Mononuclear cell (primary cell): ENCODE results near the gene LPCAT4. TPM values are rescaled to one million over a fixed set of nuclear protein-coding genes. Genes with fewer than 3 reads are reported as not detected.
"Not testable (repeated sequence)": the region's sequence is repeated elsewhere in the genome, so short reads cannot be mapped to it uniquely, and the experiment has no call there.

Experiments used
- H3K27me3 ChIP-seq: 2 replicates; pipeline ENCODE4 v1.6.0; 2011; ENCODE audit warnings: low read length, control low read depth; ENCODE audit not compliant: insufficient read depth
- H3K4me1 ChIP-seq: 2 replicates; pipeline ENCODE4 v1.5.1; 2011; ENCODE audit warnings: mild to moderate bottlenecking, low read length, control low read depth; ENCODE audit not compliant: insufficient read depth
- H3K4me3 ChIP-seq: 2 replicates; pipeline ENCODE4 v1.5.1; 2011; ENCODE audit warnings: mild to moderate bottlenecking, low read length, moderate library complexity
- H3K9me3 ChIP-seq: 2 replicates; pipeline ENCODE4 v1.5.1; 2011; ENCODE audit warnings: low read depth, mild to moderate bottlenecking, control low read depth, low read length
- total RNA-seq: library from RNA; depleted of rRNA; stranded (reverse); fragments of >200 nt; gene quantifications from one replicate; pipeline ENCODE4 v1.2.3, GENCODE V29; 2012

Gene LPCAT4, protein sequence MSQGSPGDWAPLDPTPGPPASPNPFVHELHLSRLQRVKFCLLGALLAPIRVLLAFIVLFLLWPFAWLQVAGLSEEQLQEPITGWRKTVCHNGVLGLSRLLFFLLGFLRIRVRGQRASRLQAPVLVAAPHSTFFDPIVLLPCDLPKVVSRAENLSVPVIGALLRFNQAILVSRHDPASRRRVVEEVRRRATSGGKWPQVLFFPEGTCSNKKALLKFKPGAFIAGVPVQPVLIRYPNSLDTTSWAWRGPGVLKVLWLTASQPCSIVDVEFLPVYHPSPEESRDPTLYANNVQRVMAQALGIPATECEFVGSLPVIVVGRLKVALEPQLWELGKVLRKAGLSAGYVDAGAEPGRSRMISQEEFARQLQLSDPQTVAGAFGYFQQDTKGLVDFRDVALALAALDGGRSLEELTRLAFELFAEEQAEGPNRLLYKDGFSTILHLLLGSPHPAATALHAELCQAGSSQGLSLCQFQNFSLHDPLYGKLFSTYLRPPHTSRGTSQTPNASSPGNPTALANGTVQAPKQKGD
- total RNA-seq: 9.2 TPM

DNA sequence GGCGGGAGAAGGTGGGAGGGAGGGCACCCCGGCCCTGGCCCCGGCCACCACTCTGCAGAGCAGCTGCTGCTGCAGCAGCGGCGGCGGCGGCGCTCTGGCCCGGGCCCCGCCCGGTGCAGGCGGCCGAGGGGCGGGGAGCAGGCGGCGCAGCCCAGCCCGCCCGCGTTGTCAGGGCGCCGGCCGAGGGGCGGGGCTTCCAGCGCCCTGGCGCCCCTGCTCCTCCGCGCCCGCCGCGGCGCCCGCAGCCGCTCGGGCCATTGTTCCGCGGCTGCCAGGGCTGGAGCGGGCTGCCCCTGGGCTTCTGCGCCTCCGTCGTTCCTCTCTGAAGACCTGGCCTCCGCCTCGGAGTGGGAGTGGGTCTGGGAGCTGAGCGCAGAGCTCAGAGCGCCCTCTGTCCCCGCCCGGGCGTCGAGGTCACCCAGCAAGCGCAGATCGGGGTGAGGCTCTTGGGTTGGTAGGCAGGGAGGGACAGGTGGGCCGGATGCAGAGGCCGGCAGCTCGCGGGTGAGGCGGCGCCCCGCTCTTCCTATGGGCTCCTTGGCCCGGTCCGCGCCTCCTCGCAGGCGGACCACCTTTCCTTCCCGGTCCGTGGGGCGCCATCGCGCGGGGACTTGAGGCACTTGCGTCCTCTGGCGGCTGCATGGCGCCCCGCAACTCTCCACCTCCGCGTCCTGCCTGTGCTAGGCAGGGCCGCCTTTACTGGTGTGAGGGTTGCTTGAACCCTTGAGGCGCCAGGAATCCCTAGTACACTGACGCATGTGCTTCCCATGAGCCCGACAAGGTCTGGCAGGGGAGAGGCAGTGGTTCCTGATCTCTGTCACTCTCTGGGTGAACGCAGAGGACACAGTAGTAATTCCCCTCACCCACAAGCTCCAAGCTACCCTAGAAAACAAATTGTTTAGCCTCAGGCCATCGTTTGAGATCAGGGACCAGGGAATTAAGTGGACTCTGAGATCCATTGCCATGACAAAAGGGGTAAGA is at the start of gene LPCAT4:
TSS of gene LPCAT4 (minus strand) at position 96 of the 981 bp plus-strand sequence. CDS start 96 bp downstream, outside the sequence.
- H3K9me3 ChIP-seq: no peaks in the 10 kb centered on the region
- no peaks in the 10 kb centered on the region for H3K27me3 ChIP-seq
- peaks cover 21% of the 10 kb centered on the region for H3K4me1 ChIP-seq
- H3K4me3 ChIP-seq: peak within 1 kb of the TSS; percentile 68

DNA sequence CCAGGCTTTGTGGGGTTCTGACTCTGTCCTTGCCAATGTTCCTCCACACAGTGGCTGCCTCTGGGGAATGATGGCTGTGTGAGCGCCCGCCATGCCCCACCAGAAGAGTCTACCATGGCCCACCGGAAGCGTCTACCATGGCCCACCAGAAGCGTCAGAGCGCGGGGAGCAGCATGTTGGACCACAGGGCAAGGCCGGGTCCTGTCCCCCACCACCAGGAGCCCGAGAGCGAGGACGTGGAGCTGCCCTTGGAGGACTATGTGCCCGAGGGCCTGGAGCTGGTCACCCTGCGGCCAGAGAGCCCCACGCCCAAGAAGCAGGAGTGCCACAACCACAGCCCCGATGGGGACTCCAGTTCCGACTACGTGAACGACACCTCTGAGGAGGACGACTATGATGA is 42.5 kb upstream of the LPCAT4 start:
- not testable (repeated sequence) for H3K27me3 ChIP-seq, H3K4me3 ChIP-seq, H3K9me3 ChIP-seq, H3K4me1 ChIP-seq

DNA sequence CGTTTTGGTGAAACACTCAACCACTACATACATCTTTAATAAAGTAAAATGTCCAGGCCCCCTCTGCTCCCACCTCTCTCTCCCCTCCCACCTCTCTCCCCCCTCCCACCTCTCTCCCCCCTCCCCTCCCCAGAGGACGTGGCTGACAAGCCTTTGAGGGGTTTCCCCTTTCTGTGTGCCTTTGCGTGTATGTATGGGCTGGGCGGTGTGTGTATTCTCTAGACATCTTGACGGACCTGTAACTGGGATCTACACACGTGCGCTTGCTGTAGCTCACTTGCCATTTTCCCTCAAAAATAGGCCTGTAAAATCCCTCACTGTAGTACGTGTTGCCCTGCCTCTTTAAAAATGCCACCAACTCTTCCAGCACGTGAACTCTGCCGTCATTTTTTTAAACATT is 42.0 kb upstream of the LPCAT4 start:
- not testable (repeated sequence) for H3K4me3 ChIP-seq

DNA sequence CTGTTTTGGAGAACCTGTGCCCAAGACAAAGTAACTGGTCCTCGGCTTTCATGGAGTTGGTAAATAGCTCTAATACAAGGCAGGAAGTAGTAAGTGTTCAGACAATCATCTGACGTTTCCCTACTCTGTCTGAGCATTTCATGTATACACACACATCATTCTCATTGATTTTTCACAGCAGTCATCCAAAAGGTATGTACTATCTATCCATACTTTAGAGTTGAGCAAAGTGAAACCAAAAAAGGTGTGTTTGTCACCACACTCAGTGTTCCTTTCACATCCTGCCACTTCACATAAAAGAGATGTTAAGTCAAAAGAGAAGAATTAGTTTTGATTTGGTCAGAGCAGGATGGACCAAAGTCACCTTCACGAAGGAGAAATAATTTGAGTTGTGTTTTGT is 36.9 kb upstream of the LPCAT4 start:
- not testable (repeated sequence) for H3K9me3 ChIP-seq, H3K4me3 ChIP-seq, H3K27me3 ChIP-seq, H3K4me1 ChIP-seq

More for the DNA sequence above, 42.0 kb upstream of the LPCAT4 start:
- not testable (repeated sequence) for H3K4me1 ChIP-seq, H3K9me3 ChIP-seq, H3K27me3 ChIP-seq

DNA sequence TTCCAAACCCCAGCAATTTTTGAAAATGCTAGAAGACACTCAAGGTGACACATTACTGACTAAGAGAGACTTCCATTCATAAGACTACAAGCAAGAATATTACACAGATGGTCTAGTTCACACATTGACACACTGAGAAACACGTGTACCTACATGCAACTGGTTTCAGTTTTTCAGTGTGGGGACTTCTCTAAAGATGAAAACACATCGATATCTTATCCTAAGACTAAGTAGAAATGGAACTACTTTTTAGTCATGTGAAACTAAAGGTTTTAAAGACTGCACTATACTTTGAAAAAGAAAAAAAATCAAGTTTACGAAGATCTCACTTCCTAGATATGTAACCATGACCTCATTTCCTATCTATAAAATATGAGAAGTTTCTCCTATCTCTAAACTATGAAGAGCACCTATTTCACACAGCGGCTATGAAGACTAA is 36.2 kb upstream of the LPCAT4 start:
- H3K4me3 ChIP-seq, H3K4me1 ChIP-seq, H3K27me3 ChIP-seq, H3K9me3 ChIP-seq: not testable (repeated sequence)

DNA sequence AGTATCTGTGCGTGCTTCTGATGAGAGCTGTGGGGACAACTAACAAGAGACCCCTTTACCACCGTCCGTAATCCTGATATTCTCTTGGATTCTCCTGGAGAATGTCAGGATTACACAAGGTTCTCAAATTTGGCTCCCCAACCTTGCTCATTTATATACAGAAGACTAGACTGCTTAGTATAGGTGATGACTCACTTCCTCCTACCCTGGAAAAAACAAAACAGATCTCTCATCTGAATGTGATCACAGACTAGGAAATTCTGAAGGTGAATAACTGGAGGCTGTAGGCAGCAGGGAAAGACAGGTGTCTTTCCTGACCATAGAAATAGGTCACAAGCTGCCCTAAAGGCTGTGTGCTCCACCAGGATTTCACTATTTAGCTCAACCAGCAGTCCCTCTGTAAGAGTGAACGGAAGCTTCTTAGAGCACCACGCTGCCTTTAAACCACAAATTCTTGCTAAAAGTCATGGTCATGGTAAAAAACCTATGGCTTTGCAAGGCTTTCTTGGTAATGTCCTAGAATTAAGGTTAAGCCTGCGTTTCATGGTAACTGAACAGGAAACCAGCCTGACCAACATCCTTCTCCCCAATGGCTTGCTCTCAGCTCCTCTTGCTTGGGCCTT is 30.8 kb upstream of the LPCAT4 start:
- not testable (repeated sequence) for H3K27me3 ChIP-seq, H3K4me3 ChIP-seq, H3K4me1 ChIP-seq, H3K9me3 ChIP-seq

DNA sequence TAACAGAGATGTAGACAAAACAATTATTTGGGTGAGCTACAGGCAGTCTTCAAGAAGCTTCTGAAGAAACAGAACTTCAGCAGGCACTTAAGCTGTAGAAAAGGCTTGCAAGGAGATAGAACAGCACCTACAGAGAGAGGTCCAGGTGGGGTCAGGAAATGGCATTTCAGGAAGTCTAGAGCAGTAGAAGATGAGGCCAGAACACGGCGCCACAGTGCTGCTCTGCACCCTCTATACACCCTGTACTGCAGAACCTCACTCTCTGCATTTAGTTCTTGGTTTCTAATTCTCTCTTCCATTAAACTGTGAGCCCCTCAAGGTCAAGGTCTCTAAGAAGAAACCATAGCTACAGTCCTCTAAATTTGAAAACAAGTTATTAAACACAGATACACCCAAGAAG is 26.0 kb upstream of the LPCAT4 start:
- not testable (repeated sequence) for H3K9me3 ChIP-seq, H3K4me1 ChIP-seq, H3K4me3 ChIP-seq, H3K27me3 ChIP-seq

DNA sequence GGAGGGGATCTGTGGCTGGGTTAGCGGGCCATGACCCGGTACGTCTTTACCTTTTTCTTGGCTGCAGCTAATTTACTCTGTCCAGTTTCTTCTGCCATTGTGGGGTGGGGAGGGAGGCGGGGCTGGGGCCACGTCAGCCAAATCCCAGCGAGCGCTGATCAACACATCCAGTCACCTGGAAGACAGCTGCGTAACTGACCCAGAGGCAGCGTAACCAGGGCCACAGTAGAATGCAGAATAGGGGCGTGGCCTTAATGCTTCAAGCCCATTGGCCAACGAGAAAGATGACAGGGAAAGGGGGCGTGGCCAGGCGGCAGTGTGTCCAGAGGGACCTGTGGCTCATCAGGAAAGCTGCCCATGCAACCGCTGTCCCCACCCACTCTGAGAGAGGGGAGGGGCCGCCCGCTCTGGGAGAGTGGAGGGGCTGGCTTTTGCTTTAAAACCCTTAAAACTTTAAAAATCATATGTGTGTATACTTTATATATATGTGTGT is 22.6 kb upstream of the LPCAT4 start:
- not testable (repeated sequence) for H3K27me3 ChIP-seq, H3K4me1 ChIP-seq, H3K9me3 ChIP-seq, H3K4me3 ChIP-seq

DNA sequence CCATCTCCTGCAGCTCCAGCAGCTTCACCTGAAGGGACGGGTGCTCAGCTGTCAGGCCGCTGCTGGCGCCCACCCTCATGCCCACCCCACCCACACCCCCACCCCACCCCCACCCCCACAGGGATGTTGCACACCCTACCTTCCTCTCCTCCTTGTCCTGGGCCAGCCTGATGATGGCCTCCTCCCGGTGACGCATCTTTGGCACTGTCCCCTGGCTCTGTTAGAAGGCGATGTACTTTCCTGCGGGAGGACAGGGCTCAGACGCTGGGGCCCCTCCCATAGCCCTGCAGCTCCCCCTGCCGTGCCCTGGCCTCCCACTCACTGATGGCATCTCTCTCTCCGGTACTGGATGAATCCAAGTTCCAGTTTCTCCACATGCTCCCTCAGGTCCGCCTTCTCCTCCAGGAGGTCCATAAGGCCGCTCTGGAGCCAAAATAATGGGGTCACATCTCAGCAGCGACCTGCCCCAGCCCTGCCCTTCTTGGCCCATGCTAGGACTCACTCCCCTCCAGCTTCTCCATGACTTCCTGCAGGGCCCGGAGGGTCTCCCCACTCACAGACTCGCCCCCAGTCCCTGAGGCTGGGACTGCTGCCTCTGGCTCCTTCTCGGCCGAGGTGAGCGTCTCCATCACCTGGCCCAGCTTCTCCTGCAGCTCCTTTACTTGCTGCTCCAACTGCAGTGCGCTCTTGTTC is 15.0 kb upstream of the LPCAT4 start:
- H3K27me3 ChIP-seq, H3K4me3 ChIP-seq, H3K4me1 ChIP-seq, H3K9me3 ChIP-seq: not testable (repeated sequence)

DNA sequence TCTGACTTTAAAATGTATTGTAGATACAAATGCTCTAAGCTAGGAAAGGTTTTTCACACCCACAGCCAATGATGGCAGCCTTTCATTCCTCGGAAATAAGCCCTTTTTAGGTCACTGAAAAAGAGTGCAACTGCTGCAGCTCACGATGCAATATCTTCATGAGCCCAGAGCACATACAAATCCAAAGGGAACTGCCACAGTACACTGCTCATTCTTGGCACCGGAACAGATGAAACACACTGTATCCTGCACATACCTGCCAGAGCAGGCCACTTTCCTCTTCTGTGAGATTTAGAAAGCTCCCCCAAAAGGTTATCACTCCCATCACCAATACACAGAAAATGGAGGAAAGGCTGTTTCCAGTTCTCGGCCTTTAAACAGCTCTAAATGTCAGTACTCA is 13.5 kb upstream of the LPCAT4 start:
- H3K9me3 ChIP-seq, H3K27me3 ChIP-seq, H3K4me1 ChIP-seq, H3K4me3 ChIP-seq: not testable (repeated sequence)

DNA sequence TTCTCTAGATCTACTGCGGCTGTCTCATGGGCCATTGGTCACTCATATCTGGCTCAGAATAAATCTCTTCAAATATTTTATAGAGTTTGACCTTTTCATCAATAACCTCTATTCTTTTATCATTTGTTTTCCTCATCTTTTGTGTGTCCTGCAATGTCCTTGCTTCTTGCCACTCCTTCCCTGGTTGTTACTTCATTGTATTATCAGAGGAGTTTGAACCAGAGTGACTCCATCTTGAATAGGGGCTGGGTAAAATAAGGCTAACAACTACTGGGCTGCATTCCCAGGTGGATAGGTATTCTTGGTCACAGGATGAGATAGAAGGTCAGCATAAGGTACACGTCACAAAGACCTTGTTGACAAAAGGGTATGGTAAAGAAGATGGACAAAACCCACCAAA is 9.9 kb upstream of the LPCAT4 start:
- no peak overlapping the region for H3K4me3 ChIP-seq

DNA sequence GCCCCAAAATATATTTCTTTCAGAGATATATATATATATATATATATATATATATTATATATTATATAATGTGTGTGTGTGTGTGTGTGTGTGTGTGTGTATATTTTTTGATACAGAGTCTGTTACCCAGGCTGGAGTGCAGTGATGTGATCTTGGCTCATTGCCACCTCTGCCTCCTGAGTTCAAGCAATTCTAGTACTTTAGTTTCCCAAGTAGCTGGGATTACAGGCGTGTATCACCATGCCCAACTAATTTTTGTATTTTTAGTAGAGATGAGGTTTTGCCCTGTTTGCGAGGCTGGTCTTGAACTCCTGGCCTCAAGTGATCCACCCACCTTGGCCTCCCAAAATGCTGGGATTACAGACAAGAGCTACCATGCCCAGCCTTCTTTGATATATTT is 8.5 kb upstream of the LPCAT4 start:
- not testable (repeated sequence) for H3K4me1 ChIP-seq, H3K27me3 ChIP-seq, H3K4me3 ChIP-seq, H3K9me3 ChIP-seq

More for the DNA sequence above, 9.9 kb upstream of the LPCAT4 start:
- Histone ChIP-seq H3K9me3 (no peaks in the 10 kb centered on the region), H3K27me3 (no peaks in the 10 kb centered on the region), H3K4me1 (no peaks in the 10 kb centered on the region)

DNA sequence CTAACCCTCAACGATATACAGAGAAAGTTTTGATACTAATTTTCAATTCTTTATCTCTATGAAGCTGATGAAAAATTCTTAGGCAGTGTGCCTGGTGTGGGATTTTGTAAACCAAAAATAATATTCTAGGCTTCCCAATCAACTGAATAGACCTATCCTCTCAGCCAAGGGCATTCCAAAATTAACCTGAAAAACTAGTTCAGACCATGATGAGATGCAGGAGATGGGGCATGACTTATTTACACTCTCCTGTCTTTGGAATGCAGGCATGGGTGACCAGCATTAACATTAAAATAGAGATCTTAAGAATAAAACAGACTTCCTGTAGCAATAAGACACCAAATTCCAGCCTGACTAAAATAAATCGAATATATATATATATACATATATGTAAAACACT is 7.8 kb upstream of the LPCAT4 start:
- Histone ChIP-seq H3K4me3 (no peak overlapping the region), H3K4me1 (no peaks in the 10 kb centered on the region), H3K9me3 (no peaks in the 10 kb centered on the region), H3K27me3 (no peaks in the 10 kb centered on the region)

DNA sequence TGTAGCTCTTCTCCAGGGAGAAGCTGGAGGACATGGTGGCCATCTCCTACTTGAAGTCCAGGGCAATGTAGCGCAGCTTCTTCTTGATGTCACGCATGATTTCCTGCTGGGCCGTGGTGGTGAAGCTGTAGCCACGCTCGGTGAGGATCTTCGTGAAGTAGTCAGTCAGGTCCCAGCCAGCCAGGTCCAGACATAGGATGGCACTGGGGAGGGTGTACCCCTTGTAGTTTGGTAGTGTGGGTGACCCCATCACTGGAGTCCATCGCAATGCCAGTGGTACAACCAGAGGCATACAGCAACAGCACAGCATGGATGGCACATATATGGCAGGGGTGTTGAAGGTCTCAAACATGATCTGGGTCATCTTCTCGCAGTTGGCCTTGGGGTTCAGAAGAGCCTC is 7.0 kb upstream of the LPCAT4 start:
- H3K4me3 ChIP-seq: no peak overlapping the region
- H3K27me3 ChIP-seq: no peaks in the 10 kb centered on the region
- H3K4me1 ChIP-seq: no peaks in the 10 kb centered on the region
- H3K9me3 ChIP-seq: no peaks in the 10 kb centered on the region
